ENCODE data around the gene GRAMD1C.

GRAMD1C gene

DNA sequence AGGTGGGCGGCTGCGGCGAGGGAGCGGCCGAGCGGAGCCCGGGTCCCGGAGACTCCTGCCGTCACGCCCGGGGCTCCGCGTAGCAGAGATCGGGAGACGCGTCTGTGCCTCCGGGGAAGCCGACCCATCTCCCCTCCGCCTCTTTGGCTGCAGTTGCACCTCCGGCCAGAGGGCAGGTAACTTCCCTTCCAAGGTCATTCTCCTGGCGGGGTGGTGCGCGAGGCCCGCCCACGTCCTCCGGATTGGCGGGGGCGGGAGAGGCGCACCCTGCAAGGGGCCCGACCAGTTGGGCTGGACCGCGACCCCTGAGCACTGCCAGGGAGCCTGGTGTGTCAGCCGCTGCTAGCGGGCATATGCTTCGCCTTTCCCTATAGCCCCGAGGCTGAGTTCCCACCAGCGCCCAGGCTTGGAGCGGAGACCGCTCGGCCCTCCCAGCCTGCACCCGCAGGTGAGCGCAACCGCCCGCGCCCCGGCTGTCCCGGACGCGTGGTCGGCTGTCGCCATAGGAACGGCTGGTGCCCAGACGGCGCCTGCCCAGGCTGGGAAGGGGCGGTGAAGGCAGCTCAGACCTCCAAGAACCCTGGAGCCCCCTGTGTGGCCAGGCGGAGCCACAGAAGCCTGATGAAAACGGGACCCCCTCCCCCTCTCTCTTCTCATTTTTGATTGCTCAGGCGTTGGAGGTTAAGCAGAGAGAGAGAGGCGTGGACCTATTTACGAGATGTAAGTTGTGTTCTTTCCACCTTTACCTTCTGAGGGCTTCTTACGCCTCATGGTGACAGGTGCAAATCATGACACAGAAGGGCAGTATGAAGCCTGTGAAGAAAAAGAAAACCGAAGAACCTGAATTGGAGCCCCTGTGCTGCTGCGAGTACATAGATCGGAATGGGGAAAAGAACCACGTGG is 109.7 kb downstream of the GRAMD1C start:
- DNase-seq (ENCODE audit: low spot score): no peak

DNA sequence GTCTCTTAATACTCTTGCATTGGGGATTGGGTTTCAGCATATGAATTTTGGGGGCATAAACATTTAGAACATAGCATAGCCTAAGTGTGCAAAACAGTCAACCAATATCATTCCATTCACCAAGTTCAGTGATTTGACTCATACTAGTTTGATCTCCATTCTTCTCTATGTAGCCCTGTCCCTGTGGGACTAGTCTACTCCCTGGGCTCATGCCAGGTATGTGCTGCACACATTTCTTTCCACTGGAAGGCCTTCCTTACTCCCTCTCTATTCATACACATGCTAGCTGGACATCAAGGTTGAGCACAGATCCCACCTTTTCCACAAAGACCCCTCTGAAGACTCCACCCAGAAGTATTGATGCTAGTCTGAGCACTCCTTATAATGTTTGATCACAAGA is 114.3 kb downstream of the GRAMD1C start:
- DNase-seq (ENCODE audit: low spot score): no peak

DNA sequence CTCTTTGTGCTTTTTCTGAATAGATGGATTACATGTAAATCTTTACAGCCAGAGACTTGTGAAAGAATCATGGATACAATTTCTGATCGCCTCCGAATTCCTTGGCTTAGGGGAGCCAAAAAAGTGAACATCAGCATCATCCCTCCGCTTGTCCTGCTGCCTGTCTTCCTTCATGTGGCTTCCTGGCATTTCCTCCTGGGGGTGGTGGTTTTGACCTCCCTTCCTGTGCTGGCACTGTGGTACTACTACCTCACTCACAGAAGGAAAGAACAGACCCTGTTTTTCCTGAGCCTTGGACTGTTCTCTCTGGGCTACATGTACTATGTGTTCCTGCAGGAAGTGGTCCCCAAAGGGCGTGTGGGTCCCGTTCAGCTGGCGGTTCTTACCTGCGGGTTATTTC is 115.1 kb downstream of the GRAMD1C start:
- no peak for DNase-seq (ENCODE audit: low spot score)

DNA sequence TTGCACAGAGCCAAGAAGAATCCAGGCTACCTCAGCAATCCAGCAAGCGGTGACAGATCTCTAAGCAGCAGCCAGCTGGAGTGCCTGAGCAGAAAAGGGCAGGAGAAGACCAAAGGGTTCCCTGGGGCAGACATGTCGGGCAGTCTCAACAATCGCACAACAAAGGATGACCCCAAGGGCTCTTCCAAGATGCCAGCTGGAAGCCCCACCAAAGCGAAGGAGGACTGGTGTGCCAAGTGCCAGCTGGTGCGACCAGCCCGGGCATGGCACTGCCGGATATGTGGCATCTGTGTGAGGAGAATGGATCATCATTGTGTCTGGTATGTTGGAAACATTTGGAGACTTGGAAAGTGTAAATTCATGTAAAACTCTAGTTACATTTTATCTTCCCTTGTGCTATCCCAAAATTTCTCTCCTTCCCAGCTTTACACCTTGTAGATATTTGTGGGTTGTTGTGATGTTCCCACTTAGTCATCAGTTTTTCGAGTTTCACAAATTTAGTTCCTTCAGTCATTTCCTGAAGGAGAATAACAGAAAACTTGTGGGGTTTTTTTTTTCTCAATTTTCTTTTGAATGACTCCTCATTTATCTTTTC is 115.6 kb downstream of the GRAMD1C start:
- DNase-seq (ENCODE audit: low spot score): peak; percentile 42

DNA sequence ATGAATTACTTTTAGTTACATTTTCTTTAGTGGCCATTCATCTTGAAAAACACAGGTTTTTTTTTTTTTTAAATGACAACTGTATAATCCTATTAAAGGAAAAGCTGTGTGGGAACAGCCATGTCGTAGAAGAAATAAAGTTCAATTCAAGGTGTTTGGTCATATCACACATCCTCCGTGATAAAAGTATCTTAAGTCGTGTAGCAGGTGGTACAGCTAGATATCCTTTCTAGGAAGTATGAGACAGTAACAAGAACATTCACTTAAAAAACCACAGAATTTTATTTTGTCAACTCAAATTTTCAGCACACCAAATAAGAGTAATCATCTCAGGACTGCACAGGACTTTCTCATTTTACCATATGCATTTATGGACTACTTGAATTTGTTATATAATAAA is 125.3 kb downstream of the GRAMD1C start:
- DNase-seq (ENCODE audit: low spot score): no peak

DNA sequence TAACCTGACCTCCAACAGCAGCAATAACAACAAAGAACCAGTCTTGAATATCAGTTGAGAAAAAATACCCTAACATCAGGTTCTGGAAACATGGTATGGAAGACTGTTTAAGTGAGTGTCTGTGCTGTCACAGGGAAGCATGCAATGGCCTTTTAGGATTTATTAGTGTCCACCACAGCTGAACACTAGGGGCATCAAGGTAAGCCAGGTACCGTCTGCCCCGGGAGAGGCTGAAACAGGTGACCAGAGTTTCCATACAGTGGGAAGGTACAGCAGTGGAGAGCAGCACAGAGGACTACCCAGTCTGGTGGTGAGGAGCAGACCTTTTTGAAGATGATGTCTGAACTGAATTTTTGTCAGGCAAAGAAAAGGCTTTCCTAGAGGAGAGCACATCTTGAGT is 127.6 kb downstream of the GRAMD1C start:
- DNase-seq (ENCODE audit: low spot score): no peak

DNA sequence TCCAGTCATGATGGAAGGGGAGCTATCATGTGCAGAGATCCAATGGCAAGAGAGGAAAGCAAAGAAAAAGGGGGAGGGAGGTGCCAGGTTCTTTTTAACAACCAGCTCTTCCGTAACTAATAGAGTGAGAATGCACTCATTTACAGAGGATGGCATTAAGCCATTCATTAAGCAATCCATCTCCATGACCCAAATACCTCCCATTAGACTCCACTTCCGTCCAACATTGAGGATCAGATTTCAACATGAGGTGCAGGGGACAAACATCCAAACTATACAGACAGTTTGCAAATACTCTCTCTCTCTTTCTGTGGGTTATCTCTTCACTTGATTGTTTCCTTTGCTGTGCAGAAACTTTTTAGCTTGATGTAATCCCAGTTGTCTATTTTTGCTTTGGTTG is 130.4 kb downstream of the GRAMD1C start:
- DNase-seq (ENCODE audit: low spot score): peak; percentile 25

DNA sequence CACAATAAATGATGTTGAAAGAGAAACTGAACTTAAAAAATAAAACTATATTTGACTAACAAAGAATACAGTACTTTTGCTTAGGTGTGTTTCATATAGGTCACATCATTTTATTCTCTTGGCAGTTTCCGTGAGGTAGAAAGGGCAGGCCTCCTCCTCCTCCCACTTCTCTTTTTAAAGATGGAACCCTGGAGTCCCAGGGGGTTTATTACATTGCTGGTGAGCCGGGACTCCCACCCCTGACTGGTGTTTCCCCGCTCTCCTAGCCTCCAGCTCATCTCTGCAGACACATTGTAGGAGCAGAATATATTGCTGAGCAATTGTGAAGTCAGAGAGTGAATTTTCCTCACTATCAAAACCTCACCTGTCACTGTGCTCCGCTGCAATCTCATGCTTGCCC is 139.2 kb downstream of the GRAMD1C start:
- DNase-seq (ENCODE audit: low spot score): no peak

DNA sequence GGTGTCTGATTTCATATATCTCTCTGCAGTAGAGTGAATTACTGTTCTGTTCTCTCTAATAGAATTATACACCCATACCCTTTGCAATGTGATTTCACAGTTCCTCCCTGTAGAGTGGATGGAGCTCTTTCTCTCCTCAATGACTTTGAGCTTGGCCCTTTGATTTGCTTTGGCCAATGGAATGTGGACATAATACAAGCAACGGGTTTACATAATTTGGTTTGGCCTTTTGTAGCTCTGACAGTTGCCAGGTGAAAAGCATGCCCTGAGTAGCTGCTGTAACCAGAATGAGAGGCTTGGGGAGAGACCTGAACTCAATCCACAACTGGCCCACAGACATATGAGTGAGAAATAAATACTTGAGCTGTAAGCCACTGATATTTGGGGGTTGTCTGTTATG is 141.3 kb downstream of the GRAMD1C start:
- DNase-seq (ENCODE audit: low spot score): no peak

DNA sequence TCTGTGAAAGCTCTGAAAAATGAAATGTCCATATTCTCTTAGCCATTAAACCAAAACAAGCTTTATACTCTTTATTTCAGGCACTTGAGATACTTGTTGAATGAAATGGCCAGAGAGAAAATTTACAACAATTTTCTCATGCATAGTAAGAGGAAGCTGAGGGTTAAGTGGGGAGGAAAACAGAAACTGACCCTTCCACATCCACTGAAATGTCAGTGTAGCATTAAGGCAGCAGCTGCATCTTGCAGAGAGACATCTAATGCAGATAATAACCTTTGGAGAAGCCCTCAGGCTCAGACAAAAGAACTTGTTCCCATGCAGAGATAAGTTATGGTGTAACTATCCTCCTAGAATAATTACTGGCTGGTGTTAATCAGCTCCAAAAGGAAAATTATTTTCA is 143.2 kb downstream of the GRAMD1C start:
- no peak for DNase-seq (ENCODE audit: low spot score)

DNA sequence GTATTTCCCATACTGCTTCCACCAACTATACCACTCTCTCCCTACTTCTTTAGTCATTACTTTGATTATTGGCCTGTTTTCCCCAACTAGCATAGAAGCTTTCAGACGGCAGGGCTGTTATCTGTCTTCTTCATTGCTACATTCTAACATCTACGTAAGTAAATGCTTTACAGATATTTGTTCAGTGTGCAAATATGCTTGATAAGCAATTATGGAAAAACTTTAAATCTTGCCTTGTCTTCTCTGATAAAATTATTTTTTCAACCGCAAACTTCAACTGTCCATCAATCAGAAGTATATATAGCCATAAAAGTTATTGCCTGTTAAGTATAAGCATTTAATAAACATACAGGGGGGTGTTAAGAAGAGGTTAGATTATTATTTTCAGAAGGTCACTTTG is 145.0 kb downstream of the GRAMD1C start:
- DNase-seq (ENCODE audit: low spot score): no peak

DNA sequence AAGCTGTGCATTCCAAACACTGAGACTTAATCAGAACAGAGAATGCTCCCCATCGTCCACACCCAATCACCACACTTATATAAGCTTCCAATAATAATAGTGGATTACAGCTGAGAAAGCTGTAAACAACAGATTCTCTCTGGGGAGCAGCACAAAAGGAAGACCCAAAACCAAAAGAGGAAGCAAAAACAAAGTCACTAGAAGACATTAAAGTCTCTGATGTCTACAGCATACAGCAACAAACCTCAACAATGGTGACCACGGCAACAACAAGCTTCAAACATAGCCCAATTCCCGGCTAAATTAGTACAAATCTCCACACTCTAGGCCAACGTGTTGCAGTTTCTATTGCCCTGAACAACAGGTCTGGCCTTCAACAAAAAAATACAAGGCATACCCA is 147.0 kb downstream of the GRAMD1C start:
- no peak for DNase-seq (ENCODE audit: low spot score)
